K562 (cell line): ENCODE results near the gene BDKRB2. TPM values are rescaled to one million over a fixed set of nuclear protein-coding genes. Genes with fewer than 3 reads are reported as not detected.

Source experiments
- NCOA2 ChIP-seq, 2 experiments: fragments of 450-650 bp; IDR thresholded peaks; 2 replicates each; pipeline ENCODE4 v1.6.1; 2018; ENCODE audit warnings: mild to moderate bottlenecking in 2 of 2, moderate library complexity in 1 of 2; ENCODE audit not compliant: partially characterized antibody in 2 of 2
- RBM22 ChIP-seq: fragments of 200-400 bp; formaldehyde crosslinking; IDR thresholded peaks from 2 replicates; pipeline ENCODE4 v1.6.1; 2018; ENCODE audit warnings: low read length, low read depth; ENCODE audit not compliant: poor library complexity, severe bottlenecking
- RFX7 ChIP-seq: fragments of 250-450 bp; sonication (Bioruptor Pico); IDR thresholded peaks from 2 replicates; pipeline ENCODE4 v1.5.1; 2021; ENCODE audit warnings: mild to moderate bottlenecking
- ZNF609 ChIP-seq: sonication (generic); formaldehyde crosslinking; IDR thresholded peaks from 2 replicates; pipeline ENCODE4 v1.8.1; 2023; ENCODE audit warnings: missing genetic modification reagents, mild to moderate bottlenecking, borderline replicate concordance
- polyA plus RNA-seq, 8 experiments: library from polyadenylated mRNA; depleted of rRNA in 4 of 8; stranded (reverse) in 5 of 8; unstranded in 3 of 8; fragments of >200 nt; fragmentation: Nextera tagmentation in 2 of 8; fragmentation: Illumina TruSeq in 1 of 8; extraction: Ambion mirVana in 2 of 8; extraction: Trizol in 1 of 8; gene quantifications; 2 replicates each; pipeline versions ENCODE4 v1.2.1 to v1.2.3, GENCODE V29; 2011 to 2014; ENCODE audit warnings: inconsistent platforms in 1 of 8, missing spikeins in 1 of 8
- total RNA-seq, 7 experiments: library from RNA; depleted of rRNA in 6 of 7; stranded (reverse); fragments of >200 nt in 6 of 7; fragmentation: Illumina TruSeq in 2 of 7; extraction: Trizol in 2 of 7; gene quantifications; 2 replicates each; pipeline versions ENCODE4 v1.2.1 to v1.2.3, GENCODE V29; 2011 to 2021; ENCODE audit warnings: low replicate concordance in 1 of 7

The BDKRB2 gene
- total and polyA plus RNA-seq, 9 of the 15 experiments (the other 6 are each of a cell fraction or from before 2014, with no cell fraction given), result 0.02 TPM; not detected in 8

DNA sequence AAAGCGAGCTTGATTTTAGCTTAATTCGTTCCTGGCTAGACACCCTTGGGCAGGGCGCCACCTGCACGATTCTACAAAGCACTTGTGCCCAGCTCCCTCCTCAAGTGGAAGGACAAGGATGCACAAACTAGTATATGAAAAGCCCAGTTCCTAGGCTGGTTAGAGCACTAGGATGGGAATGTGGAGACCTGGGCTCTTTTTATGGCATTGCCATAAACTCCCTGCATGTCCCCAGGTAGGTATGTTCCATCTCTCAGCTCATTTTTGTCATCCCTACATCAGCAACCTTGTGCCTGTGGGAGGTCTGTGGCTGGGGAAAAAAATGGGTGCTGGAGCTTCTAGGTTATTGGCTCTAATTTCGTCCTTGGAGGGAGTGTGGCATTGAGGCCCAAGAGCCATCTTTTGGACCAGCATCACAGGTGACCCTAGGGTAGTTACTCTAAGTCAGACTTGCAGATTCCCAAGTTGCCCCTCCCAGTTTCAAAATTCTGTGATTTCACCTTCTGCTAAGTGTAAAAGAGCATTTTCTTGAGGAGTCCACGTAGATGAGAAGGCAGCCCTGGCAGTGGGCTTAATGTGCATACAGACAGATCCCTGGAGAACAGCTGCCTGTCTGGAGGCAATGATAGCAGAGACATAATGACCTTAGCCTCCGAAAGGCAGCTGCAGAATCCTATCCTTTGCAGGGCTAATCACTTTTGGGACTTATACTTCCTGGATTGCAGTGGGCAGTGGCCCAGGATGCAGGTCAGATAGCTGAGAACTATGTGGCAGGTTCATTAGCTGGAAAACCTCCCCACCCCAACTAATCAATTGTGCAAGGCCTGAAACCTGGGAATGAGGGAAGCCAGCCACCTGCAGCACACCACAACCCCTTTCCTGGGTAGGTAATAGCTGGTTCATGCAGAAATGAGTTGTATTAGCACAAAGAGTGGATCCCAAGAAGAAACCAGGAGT lies 47.6 kb upstream of the BDKRB2 start (continued):
- TF ChIP-seq ZNF609 (CRISPR knock-in tag), result no peak
- TF ChIP-seq RBM22, result no peak
- no peak for TF ChIP-seq RFX7
- no peak for TF ChIP-seq NCOA2 (IDR thresholded peaks at IDR 0.05; ENCODE audit: partially characterized antibody in 2 of 2)
